ENCODE measurements around the gene CITED4. TPM values are rescaled to one million over a fixed set of nuclear protein-coding genes. Genes with fewer than 3 reads are reported as not detected.

The CITED4 gene
- 3.8 TPM for total RNA-seq (ENCODE audit: unreplicated experiment)
- long read RNA-seq, result 0 reads

GRCh38 chr1:40862008-40862863, at the start of gene CITED4:
Gene CITED4 (minus strand): TSS chr1:40862363. CDS start chr1:40862127, 236 bp downstream.
- Mint-ChIP-seq H3K27ac (ENCODE audit: unreplicated experiment) (no peak within 1 kb of the TSS), H3K36me3 (ENCODE audit: unreplicated experiment) (no peaks in the 10 kb centered on the region), H3K9me3 (ENCODE audit: unreplicated experiment) (peaks cover 4% of the 10 kb centered on the region), H3K4me3 (ENCODE audit: unreplicated experiment) (peak within 1 kb of the TSS; percentile 46), H3K4me1 (ENCODE audit: low read depth, unreplicated experiment) (peaks cover 3% of the 10 kb centered on the region), H3K27me3 (ENCODE audit: unreplicated experiment) (peaks cover 16% of the 10 kb centered on the region)
- TF ChIP-seq, protein P1, sequence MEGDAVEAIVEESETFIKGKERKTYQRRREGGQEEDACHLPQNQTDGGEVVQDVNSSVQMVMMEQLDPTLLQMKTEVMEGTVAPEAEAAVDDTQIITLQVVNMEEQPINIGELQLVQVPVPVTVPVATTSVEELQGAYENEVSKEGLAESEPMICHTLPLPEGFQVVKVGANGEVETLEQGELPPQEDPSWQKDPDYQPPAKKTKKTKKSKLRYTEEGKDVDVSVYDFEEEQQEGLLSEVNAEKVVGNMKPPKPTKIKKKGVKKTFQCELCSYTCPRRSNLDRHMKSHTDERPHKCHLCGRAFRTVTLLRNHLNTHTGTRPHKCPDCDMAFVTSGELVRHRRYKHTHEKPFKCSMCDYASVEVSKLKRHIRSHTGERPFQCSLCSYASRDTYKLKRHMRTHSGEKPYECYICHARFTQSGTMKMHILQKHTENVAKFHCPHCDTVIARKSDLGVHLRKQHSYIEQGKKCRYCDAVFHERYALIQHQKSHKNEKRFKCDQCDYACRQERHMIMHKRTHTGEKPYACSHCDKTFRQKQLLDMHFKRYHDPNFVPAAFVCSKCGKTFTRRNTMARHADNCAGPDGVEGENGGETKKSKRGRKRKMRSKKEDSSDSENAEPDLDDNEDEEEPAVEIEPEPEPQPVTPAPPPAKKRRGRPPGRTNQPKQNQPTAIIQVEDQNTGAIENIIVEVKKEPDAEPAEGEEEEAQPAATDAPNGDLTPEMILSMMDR (IDR thresholded peaks at IDR 0.05; ENCODE audit: partially characterized antibody, unreplicated experiment), result no peak
- DNase-seq, result peak; percentile 95

- TF ChIP-seq, protein P1 (IDR thresholded peaks at IDR 0.05; ENCODE audit: partially characterized antibody, unreplicated experiment), result no peak
- Mint-ChIP-seq H3K36me3 (ENCODE audit: unreplicated experiment) (no peaks in the 10 kb centered on the region), H3K27ac (ENCODE audit: unreplicated experiment) (no peak overlapping the region), H3K27me3 (ENCODE audit: unreplicated experiment) (peaks cover 5% of the 10 kb centered on the region), H3K4me1 (ENCODE audit: low read depth, unreplicated experiment) (no peaks in the 10 kb centered on the region), H3K9me3 (ENCODE audit: unreplicated experiment) (no peaks in the 10 kb centered on the region), H3K4me3 (ENCODE audit: unreplicated experiment) (no peak overlapping the region)
- no peak for DNase-seq
Measured at GRCh38 chr1:40911105-40911504, 48.9 kb upstream of the CITED4 start.

DNA sequence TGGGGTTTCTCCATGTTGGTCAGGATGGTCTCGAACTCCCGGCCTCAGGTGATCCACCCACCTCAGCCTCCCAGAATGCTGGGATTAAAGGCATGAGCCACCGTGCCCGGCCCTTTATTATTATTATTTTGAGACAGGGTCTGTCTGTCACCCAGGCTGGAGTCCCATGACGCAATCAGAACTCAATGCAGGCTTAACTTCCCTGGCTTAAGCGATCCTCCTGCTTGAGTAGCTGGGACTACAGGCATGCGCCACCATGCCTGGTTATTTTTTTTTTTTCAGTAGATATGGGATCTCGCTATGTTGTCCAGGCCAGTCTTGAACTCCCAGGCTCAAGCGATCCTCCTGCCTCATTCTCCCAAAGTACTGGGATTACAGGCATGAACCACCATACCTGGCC, 47.1 kb upstream of the CITED4 start:
- H3K9me3 Mint-ChIP-seq (ENCODE audit: unreplicated experiment), result no peaks in the 10 kb centered on the region
- no peaks in the 10 kb centered on the region for H3K36me3 Mint-ChIP-seq (ENCODE audit: unreplicated experiment)
- no peaks in the 10 kb centered on the region for H3K4me1 Mint-ChIP-seq (ENCODE audit: low read depth, unreplicated experiment)
- no peak for DNase-seq
- peaks cover 3% of the 10 kb centered on the region for H3K27me3 Mint-ChIP-seq (ENCODE audit: unreplicated experiment)
- TF ChIP-seq, protein P1 (IDR thresholded peaks at IDR 0.05; ENCODE audit: partially characterized antibody, unreplicated experiment), result no peak
- H3K27ac Mint-ChIP-seq (ENCODE audit: unreplicated experiment), result no peak overlapping the region
- no peak overlapping the region for H3K4me3 Mint-ChIP-seq (ENCODE audit: unreplicated experiment)

DNA sequence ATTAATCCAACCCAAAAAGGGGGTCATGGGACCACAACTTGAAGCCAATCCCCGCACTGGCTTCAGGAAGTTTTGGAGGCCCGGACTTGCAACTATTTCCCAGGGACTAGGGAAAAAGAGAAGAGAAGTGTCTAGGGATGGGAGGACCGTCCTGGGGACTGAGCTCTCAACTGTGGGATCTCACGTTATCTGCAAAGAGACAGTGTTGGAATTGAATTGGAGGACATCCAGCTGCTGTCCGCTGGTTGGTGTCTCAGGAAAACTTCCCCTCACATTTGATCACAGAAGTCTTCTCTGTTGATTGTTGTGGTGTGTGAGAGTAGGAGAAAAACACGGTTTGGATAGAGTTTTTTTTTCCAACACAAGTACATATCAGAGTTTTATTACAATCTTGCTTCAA, 46.2 kb upstream of the CITED4 start:
- TF ChIP-seq, protein P1 (IDR thresholded peaks at IDR 0.05; ENCODE audit: partially characterized antibody, unreplicated experiment), result no peak
- H3K27me3 Mint-ChIP-seq (ENCODE audit: unreplicated experiment), result peaks cover 3% of the 10 kb centered on the region
- H3K4me3 Mint-ChIP-seq (ENCODE audit: unreplicated experiment), result no peak overlapping the region
- H3K36me3 Mint-ChIP-seq (ENCODE audit: unreplicated experiment), result no peaks in the 10 kb centered on the region
- no peak overlapping the region for H3K27ac Mint-ChIP-seq (ENCODE audit: unreplicated experiment)
- H3K9me3 Mint-ChIP-seq (ENCODE audit: unreplicated experiment), result no peaks in the 10 kb centered on the region
- no peak for DNase-seq
- H3K4me1 Mint-ChIP-seq (ENCODE audit: low read depth, unreplicated experiment), result no peaks in the 10 kb centered on the region

GRCh38 chr1:40907899-40908298, 45.7 kb upstream of the CITED4 start:
- TF ChIP-seq, protein P1 (IDR thresholded peaks at IDR 0.05; ENCODE audit: partially characterized antibody, unreplicated experiment), result no peak
- Mint-ChIP-seq H3K4me1 (ENCODE audit: low read depth, unreplicated experiment) (no peaks in the 10 kb centered on the region), H3K27ac (ENCODE audit: unreplicated experiment) (no peak overlapping the region), H3K27me3 (ENCODE audit: unreplicated experiment) (peaks cover 3% of the 10 kb centered on the region), H3K4me3 (ENCODE audit: unreplicated experiment) (no peak overlapping the region), H3K36me3 (ENCODE audit: unreplicated experiment) (no peaks in the 10 kb centered on the region), H3K9me3 (ENCODE audit: unreplicated experiment) (no peaks in the 10 kb centered on the region)
- no peak for DNase-seq

All from glutamatergic neuron (in vitro differentiated cells).